PFSK-1 (cell line): ENCODE measurements around the gene PTPN12.

ENCODE experiments used
- FOXP2 ChIP-seq: optimal IDR thresholded peaks from 2 replicates; pipeline ENCODE3; 2011; ENCODE audit warnings: borderline replicate concordance, control low read depth, inconsistent platforms; ENCODE audit not compliant: insufficient read depth; ENCODE audit errors: extremely low read length, extremely low read depth
- POLR2AphosphoS5 ChIP-seq: IDR thresholded peaks from 2 replicates; pipeline ENCODE4 v1.6.1; 2012; ENCODE audit warnings: low read depth, mild to moderate bottlenecking, control low read depth, low read length, moderate library complexity
- SIN3A ChIP-seq: IDR thresholded peaks from 2 replicates; pipeline ENCODE4 v1.6.1; 2012; ENCODE audit warnings: mild to moderate bottlenecking, low read length, moderate library complexity, borderline replicate concordance; ENCODE audit not compliant: insufficient read depth
- TAF1 ChIP-seq: IDR thresholded peaks from 2 replicates; pipeline ENCODE4 v1.6.1; 2012; ENCODE audit warnings: low read length, control low read depth, borderline replicate concordance; ENCODE audit not compliant: insufficient read depth
- TF ChIP-seq, protein P1 (sequence below), 2 experiments: IDR thresholded peaks; 2 replicates each; pipeline versions ENCODE4 v1.6.1 to v1.8.0; 2011 to 2012; ENCODE audit warnings: low read depth in 2 of 2, low read length in 2 of 2, control low read depth in 1 of 2, inconsistent platforms in 1 of 2, mild to moderate bottlenecking in 1 of 2, moderate library complexity in 1 of 2; ENCODE audit not compliant: insufficient read depth in 1 of 2

PTPN12 gene

DNA sequence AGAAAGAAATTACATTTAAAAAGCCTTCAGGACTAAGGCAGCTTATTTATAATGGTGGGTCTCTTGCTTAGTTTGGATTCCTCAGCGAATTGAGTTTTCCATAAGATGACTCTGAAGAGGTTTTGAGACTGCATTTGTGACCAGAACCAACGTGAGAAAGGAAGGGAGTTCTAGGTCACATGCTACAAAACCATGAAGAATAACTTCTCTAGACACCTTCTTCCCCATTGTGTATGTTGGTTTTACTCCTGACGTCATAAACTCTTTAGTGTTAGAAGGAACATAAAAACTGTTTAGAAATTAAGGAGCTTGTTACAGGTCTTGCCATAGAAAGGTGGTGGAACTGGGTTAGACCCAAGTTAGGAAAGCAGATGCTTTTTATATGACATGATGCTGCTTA lies 11.1 kb downstream of the PTPN12 start:
- TF ChIP-seq SIN3A (no peak), TAF1 (no peak), FOXP2 (no peak), POLR2AphosphoS5 (no peak)
- TF ChIP-seq, protein P1, sequence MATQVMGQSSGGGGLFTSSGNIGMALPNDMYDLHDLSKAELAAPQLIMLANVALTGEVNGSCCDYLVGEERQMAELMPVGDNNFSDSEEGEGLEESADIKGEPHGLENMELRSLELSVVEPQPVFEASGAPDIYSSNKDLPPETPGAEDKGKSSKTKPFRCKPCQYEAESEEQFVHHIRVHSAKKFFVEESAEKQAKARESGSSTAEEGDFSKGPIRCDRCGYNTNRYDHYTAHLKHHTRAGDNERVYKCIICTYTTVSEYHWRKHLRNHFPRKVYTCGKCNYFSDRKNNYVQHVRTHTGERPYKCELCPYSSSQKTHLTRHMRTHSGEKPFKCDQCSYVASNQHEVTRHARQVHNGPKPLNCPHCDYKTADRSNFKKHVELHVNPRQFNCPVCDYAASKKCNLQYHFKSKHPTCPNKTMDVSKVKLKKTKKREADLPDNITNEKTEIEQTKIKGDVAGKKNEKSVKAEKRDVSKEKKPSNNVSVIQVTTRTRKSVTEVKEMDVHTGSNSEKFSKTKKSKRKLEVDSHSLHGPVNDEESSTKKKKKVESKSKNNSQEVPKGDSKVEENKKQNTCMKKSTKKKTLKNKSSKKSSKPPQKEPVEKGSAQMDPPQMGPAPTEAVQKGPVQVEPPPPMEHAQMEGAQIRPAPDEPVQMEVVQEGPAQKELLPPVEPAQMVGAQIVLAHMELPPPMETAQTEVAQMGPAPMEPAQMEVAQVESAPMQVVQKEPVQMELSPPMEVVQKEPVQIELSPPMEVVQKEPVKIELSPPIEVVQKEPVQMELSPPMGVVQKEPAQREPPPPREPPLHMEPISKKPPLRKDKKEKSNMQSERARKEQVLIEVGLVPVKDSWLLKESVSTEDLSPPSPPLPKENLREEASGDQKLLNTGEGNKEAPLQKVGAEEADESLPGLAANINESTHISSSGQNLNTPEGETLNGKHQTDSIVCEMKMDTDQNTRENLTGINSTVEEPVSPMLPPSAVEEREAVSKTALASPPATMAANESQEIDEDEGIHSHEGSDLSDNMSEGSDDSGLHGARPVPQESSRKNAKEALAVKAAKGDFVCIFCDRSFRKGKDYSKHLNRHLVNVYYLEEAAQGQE (IDR thresholded peaks at IDR 0.05; ENCODE audit: insufficient read depth in 1 of 2, low read depth in 2 of 2, low read length in 2 of 2): no peak

DNA sequence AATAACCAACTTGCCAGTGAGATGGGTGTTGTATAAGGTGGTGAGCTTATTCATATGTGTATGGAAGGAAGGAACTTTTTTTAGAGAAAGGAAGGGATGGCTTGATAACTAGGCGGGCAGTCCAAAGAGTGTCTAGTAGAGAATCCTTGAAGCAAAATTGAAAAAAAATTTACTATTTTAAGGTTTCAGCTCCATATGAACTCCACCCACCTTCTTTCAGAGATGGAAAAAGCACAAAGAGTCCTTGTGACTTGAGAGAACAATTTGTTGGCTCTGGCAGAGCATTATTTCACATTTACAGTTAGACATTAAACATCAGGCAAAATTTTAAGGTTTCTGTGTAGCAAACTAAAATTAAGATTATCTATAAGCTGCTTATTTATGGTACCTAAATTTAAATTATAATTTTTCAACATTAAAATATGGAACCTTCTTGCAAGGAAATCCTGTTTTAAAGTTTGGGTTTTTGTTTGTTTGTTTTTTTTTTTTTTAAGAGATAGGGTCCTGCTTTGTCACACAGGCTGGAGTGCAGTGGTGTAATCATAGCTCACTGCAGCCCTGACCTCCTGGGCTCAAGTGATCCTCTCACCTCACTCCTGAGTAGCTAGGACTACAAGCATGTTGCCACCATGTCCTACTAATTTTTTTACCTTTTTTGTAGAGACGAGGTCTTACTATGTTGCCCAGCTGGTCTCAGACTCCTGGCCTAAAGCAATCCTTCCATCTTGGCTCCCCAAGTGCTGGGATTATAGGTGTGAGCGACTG lies 12.2 kb downstream of the PTPN12 start:
- TF ChIP-seq POLR2AphosphoS5 (no peak), TAF1 (no peak), SIN3A (no peak), FOXP2 (no peak)
- TF ChIP-seq, protein P1 (IDR thresholded peaks at IDR 0.05; ENCODE audit: insufficient read depth in 1 of 2, low read depth in 2 of 2, low read length in 2 of 2): no peak

DNA sequence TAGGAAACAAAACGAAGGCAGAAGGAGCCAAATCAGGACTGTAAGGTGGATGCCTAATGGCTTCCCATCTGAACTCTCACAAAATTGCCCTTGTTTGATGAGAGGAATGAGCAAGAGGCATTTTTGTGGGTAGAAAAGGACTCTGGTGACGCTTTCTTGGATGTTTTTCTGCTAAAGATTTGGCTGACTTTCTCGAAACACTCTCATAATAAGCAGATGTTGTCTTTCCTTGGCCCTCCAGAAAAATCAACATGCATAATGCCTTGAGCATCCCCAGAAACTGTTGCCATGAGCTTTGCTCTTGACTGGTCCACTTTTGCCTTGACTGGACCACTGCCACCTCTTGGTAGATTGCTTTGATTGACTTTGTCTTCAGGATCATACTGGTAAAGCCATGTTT lies 13.5 kb downstream of the PTPN12 start:
- TF ChIP-seq FOXP2 (no peak), TAF1 (no peak), SIN3A (no peak), POLR2AphosphoS5 (no peak)
- TF ChIP-seq, protein P1 (IDR thresholded peaks at IDR 0.05; ENCODE audit: insufficient read depth in 1 of 2, low read depth in 2 of 2, low read length in 2 of 2): no peak

DNA sequence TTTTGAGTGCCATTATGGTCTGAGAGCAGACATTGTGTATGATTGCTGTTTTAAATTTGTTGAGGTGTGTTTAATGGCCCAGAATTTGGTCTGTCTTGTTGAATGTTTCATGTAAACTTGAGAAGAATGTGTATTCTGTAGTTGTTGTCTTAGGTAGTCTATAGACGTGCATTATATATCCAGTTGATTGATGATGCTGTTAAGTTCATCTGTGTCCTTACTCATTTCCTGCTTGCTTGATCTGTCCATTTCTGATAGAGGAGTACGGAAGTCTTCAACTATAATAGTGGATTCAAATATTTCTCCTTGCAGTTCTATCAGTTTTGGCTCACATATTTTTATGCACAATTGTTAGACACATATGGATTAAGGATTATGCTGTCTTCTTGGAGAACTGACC lies 16.0 kb downstream of the PTPN12 start:
- TF ChIP-seq, protein P1 (IDR thresholded peaks at IDR 0.05; ENCODE audit: insufficient read depth in 1 of 2, low read depth in 2 of 2, low read length in 2 of 2): no peak
- TF ChIP-seq SIN3A: no peak
- no peak for TF ChIP-seq POLR2AphosphoS5
